NCI-H128 (cell line): ENCODE measurements around the gene DHX8.

Experiments
- DNase-seq: peaks from one replicate; lab custom pipeline; 2025; ENCODE audit not compliant: unreplicated experiment; lab: John Stamatoyannopoulos, UW

Gene DHX8

DNA sequence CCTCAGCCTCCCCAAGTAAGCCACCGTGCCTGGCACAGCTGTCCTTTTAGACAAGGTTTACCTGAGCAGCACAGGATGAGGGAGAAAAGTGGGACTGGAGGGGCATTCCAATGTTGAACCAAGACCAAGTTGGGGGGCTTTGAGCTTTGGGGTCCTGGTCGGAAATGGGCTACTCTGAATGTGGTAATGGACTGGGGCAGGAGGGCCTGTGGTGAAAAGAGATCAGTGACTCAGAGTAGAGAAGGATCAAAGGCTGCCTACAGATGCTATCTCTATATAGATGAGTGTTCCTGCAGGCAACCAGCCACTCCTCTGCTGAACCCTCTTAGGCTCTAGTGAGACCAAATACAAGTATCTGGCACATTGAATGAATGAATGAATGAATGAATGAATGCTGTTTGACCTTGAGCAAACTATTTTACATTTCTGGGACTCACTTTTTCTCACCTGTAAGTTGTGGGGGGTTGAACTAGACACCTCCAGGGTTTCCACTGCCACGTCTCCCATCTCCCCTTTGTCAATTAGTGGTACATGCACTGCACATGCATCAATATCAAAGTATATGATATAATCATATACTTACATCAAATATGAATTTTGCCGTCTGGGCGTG lies 88.7 kb downstream of the DHX8 start:
- no peak for DNase-seq

DNA sequence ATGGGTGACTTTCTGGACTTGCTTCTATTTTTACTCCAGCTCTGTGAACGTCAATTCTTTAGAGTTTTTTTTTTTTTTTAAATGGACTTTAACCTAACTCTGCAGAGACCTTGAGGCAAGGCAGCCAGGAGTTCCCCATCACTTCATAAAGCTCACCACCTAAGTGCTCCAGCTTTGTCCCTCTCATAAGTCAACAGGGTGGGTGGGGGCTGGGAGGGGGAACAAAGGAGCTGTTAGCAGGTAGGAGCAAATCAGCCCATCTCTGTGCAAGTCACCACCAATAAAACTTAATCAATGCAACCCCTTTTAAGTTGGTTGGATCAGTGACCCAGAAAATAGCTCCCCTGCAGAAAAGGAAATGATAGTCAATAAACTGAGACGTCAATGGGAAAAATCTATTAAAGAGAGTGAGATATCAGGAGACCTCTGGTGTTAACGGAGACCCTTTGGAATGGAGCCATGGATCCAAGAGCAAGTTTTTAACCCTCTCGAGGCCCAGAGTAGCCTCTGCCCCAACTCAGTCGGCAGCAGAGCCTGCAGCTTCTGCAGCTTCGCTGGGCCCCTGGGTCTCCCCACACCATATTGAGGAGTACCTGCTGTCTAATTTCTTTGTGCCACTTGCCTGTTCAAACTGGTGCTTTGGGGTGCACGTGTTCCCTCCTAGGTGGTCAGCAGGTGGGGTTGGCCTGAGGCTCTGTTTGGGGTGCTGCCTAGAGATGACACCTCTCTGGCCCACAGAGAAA lies 90.0 kb downstream of the DHX8 start:
- DNase-seq: no peak

DNA sequence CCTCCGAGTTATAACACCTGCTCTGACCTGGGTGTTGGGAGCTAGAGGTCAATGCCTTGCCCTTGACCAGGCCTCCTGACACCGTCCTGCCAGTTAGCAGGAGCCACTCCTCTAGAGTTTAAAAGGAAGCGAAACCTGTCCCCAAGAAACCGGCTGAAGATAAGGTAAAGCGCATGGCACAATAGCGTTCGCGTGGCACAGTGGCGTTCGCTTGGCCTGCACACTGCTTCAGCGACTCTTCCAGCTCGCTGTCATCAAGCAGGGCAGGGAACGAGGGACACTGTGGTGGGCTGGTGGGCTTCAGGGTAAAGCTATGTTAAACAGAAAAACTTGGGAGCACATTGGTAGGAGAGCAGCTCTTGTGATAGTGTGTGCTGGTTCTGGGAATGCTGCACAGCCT lies 90.6 kb downstream of the DHX8 start:
- no peak for DNase-seq

DNA sequence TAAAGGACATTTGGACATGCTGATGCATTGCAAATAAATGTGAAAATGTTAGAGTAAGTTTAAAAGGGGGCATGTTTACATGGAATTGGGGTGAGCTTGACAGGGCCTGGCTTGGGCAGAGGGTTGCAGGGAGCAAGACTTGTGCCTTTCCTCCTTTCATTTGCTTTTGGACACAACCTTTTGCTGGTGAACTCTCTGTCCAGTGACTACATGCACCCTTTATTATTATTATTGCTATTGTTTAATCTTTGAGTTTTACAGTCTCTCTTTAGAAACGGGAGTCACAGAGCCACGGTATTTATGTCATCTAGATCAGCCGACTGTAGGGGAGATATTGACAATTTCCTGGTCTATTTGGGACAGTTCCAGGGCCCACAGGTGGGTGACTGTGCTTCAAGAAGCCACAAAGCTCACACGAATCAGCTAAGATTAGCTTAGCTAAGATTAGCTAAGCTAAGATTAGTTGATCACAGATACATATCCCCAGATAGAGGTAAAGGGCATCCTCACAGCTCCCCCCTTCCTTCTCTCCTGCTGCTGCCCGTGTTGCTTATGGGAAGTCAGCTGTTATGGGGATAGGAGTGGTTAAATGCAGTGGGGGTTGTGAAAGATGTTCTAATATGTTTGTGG lies 91.2 kb downstream of the DHX8 start:
- DNase-seq: no peak
